HG03064 (cell line): ENCODE data around the gene DUSP22.
"Not testable (repeated sequence)": the region's sequence is repeated elsewhere in the genome, so short reads cannot be mapped to it uniquely, and the experiment has no call there.

ENCODE experiments used
- ATAC-seq: cut with Tn5 transposase; IDR thresholded peaks from one replicate; pipeline ENCODE4 v1.9.1; 2021; ENCODE audit warnings: low read depth; ENCODE audit not compliant: unreplicated experiment

DUSP22 gene

DNA sequence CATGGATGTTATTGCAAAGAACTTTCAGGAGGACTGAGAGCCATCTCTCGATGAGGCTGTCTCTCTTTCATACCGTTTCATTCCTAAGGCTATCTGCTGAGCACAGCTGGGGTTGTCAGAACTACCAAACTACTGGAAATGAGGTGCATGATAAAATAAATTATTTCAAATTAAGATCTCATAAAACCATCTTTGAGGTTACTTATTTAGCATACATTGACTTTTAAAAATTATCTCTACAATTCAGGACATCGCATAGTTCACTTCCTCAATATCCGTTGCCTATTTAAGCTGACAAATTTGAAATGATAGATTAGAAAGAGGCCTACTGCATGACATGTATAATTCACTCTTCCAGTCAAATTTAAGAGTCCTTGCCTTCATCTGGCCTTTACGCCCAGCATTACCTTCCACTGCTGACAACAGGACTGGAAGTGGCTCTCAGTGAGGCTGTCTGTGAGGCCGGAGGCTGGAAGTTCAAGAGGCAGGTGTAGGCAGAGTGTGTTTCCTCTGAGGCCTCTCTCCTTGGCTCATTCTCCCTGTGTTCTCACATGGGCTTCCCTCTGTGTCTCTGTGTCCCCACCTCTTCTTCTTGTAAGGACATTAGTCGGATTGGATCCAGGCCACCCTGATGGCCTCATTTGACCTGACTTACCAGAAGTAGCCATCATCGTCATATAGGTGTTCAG, 12.8 kb upstream of the DUSP22 start:
- ATAC-seq = no peak

DNA sequence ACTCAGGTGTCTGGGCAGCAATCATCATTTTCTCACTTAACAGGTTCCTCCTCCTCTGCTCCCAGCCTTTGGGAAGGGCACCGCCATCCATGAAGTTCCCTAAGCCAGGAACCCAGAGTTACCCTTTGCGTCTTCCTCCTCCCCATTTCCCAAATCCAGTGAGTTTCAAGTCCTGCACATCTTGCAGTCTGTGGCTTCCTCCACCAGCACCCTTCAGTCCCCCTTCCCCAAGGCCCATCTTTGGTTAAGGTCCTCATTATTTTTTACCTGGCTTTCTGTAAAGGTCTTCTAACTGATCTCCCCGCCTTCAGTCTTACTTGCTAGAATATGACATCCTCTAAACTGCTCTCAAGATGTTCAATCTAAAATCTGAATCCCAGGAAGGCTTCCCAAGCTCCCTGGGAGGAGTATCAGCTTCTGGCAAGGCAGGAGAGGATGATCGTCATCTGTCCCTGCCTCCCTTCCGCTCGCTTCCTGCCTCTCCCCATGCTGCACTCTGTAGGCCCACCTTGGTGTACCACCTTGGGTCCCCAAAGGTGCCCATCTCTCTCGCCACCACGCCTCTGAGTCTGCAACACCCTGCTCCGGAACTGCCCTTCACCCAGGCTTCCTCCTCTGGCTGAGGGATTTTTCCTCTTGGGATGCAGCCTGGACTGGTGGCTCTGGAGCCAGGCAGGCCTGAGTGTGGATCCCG, 11.4 kb upstream of the DUSP22 start:
- ATAC-seq = no peak

DNA sequence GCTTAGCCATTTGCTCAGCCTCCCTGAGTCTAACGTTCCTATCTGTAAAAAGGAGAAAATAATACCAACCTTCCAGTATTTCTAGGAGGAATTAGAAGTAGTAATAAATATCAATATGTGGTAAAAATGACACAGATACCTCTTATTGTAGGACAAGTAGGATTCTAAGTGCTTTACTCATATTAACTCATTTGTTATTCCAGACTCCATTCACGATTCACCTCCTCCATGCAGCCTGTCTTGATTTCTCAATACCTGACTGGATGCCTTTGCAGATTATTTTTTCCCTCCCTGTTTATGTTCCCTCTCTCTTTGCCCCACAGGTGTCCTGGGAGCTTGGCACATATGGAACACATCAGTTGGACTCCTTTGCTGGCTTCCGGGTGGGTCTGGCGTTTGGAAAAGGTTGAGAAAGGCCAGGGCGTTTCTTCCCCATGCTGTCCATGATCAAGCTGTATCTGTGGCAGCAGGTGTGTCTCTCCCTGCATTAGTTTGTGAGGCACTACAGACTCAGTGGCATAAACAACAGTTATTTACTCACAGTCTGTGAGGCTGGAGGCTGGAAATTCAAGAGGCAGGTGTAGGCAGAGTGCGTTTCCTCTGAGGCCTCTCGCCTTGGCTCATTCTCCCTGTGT, 10.7 kb upstream of the DUSP22 start:
- no peak for ATAC-seq

DNA sequence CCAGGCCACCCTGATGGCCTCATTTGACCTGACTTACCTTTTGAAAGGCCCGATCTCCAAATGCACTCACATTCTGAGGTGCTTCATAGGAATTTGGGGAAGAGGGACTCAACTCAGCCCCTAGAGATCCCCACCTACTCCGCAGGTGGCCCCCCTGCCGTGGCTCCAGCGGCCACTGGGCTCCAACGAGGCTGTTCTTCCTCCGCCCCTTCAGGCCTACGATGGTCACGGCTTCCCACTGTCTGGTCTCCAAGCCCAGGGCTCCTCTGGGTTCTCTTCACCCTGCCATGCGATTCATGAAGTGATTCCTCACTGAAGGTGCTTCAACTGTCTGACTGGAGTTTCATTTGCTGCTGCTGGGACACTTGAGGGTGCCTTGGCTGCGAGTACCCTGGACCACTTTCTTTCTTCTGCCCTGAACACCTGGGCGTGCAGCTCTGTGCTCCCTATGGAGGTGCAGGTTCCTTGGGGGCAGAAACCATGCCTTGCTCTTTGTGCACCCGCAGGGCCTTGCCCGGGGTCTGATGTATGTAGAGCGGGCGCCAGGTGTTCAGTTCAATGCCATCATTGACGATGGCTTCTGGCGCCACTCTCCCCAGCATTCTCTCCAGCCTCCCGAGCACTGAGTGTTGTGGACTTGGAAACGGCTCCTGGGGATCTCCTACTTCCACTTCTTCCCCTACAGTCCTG, 10.0 kb upstream of the DUSP22 start:
- no peak for ATAC-seq

DNA sequence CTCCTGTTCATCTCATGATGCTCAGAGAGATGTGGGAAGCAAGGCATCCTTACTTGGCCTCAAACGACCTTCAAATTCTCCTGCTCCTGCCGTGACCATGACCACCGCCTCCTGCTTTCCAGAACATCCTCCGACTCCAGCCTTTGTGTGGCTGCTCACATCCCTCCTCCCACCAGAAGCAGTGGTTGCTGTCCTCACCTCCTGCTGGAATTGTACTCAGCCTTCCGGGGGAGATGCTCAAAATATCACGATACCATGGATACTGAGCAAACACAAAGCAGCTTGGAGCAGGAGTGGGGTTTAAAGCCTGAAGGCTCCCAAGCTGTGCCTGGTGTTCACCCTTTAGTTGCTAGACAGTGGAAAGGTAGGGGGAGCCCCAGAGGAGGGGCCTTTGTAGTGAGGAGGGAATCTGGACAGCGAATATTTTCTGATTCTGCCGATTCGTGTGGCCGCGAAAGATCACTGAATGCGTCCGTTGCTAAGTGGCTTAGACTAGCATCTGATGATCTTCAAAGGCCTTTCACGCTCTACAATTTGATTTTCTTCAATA, 9.3 kb upstream of the DUSP22 start:
- ATAC-seq = no peak

DNA sequence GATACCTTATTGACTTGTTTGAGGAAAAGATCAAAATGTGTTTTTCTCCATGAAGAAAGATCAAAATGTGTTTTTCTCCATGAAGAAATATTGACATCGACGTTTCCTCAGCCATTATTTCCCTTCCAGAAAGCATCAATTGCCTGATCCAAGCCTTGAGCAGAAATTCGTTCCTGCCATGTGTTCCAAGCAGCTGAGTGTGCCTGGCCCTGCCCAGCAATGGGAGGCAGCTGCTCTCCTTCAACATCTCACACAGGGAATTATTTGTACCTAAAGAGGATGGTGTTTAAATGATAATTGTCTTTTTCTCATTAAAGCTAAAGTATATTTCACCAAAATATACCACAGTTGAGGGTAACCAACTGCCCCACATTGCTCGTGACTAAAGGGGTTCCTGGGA, 7.8 kb upstream of the DUSP22 start:
- ATAC-seq = no peak

DNA sequence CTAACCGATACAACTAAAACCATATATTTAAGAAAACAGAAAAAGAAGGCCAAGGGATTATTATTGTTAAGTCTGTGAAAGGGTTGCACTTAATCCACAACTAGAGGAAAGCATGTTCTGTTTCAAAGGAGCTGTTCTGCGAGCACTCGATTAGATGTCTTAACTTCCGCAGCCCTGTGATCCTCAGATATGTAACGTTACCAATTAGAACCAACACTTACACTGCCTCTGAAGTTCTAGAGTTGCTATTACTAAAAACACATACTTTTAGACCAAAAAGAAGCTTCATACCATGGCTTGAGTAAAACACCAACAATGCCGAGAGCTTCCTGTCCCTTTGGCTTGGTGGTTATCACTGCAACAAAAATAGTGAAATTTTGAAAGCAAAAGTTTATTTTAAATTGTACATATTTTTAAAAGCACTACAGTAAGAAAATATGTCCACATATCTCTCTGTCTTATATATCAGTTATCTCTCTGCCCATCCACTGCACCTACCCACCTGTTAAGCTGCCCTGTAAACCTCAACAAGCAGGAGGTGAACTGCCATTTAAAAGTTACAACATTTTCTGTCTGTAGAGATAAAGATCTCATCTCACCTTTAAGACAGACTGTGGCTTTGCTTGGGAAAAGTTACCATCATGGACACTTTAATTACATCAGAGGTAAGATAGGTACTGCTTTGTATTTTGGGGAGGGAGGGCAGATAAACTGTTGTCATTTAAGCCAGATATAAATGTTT, 7.1 kb upstream of the DUSP22 start:
- ATAC-seq = no peak

DNA sequence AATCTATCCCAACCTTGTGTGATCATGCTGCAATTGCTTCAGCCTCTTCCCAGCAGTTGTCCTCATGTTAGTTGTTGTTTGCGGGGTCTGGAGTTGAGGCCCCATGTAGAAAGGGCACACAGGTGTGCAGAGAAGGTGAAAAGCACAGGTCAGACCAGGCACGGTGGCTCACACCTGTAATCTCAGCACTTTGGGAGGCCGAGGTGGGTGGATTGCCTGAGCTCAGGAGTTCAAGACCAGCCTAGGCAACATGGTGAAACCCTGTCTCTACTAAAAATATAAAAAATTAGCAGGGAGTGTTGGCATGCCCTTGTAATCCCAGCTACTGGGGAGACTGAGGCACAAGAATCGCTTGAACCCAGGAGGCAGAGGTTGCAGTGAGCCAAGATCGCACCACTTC, 6.4 kb upstream of the DUSP22 start:
- ATAC-seq = not testable (repeated sequence)

DNA sequence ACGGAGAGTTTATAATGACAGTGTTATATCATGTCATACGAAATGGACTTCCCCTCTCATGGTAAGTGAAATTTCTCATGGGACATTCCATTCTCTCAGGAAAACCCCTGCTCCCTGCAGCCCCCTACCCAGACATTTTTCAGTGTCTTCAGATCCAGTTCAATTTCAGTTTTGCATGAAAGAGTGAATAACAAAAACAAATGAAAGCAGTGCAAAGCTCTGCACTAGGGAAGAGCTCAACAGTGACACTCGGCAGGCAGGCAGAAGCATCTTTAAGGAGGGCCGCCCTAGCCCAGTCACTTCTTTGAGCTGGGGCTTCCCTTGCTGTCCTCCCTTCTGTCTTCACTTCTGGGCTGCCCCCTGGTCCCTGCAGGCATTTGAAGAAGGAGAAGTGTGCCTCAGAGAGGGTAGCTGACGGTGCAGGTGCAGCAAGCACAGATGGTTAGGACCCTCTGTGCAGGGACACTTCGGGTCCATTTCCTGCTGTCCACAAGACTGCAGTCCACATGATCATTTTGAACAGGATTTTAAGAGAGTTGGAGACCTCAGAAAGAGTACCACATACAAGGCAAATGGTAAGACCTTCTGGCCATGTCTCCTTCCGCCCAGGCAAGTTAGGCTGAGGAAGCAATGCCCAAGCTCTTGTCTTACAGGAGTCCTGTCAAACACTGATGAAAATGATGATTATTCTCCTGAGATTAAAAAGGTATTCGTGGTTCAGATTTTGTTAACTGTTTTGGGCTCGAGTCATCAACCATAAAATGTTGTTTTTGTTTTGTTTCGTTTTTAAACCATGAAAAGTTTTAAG, 5.4 kb upstream of the DUSP22 start:
- no peak for ATAC-seq

DNA sequence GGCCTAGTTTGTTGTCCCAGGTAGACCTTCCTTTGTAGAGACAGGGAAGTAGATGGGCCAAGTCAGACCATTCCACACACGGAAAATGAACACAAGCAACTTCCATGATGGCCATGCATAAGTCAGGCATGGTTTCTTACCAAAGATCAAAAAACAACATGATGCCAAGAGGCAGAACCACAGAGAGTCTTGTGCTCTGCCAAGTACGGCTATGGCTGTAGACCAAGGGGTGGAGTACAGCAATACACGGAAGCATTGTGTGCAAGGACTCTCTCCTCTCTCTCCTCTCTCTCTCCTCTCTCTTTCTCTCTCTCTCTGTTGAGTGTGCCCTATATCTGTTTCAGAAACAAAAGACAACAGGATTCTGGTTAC, 4.8 kb upstream of the DUSP22 start:
- no peak for ATAC-seq

DNA sequence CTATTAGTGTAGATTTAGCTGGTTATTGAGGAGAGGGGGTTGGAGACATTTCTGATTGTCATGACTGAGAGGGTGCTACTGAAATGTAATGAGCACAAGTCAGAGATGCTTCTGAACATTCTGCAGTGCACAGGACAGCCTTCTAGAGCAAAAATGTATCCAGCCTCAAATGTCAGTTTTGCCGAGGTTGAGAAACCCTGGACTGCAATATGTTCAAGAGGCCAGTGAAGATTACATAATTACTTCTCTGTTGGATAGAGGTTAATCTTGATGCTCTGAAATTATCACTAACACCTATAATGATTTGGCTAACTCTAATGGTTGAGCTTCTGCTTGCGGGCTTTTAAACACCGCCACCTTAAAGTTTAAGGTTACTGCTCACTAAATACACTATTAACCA, 3.4 kb upstream of the DUSP22 start:
- ATAC-seq = no peak

DNA sequence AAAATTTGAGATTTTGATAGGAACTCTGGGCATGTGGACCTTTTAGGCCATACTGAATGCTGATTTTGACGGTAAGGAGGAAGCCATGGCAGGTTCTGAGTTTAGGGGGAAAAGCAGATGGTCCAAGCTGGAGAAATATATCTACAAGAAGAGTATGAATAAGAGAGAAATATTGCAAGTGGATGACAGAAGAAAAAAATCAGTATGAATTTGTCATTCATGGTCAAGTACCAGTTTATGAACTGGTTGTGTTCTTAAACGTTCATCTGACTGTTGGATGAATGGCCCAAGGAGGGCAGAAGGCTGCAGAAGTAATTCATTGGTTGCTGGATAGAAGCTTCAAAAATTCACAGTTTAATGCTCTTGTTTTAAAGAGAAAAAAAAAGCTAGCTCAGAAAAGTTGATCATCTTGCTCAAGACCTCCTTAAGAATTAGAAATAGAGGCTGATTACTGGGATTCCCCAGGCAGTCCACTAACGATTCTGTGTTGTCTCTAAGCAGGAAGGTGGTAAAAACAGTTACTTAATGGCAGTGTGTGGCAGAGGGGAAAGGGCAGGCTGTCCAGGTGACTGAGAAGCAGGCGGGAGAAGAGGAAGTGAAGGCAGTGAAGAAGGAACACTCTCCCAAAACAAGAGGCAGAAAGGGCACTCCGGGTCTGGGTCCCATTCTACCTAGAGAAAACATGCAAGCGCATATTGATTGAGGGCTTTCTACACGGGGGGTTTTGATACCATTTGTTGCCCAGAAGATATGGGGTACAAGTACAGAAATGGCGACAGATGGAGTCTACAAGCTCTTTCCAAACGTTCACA, 2.0 kb upstream of the DUSP22 start:
- no peak for ATAC-seq

DNA sequence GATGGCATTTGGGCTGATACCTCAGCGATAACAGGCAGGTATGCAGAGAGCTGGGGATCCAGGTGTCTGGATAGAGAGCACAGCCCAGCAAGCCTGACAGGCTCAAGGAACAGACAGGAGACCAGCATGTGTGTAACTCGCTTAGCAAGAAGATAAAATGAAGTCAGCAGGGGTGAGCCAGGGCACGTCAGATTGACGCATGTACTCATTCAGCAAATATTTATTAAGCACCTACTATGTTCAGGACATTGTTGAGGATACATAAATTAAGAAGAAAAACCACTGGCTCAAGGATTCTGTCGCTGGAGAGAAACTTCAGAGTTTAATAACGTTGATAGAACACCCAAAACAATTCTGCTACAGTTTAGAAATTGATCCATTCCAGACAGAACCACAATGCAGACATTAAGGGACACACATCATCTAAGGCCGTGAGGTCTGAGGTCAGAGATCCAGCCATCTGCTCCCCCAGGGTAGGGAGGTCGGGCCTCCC, 1.0 kb upstream of the DUSP22 start:
- no peak for ATAC-seq

DNA sequence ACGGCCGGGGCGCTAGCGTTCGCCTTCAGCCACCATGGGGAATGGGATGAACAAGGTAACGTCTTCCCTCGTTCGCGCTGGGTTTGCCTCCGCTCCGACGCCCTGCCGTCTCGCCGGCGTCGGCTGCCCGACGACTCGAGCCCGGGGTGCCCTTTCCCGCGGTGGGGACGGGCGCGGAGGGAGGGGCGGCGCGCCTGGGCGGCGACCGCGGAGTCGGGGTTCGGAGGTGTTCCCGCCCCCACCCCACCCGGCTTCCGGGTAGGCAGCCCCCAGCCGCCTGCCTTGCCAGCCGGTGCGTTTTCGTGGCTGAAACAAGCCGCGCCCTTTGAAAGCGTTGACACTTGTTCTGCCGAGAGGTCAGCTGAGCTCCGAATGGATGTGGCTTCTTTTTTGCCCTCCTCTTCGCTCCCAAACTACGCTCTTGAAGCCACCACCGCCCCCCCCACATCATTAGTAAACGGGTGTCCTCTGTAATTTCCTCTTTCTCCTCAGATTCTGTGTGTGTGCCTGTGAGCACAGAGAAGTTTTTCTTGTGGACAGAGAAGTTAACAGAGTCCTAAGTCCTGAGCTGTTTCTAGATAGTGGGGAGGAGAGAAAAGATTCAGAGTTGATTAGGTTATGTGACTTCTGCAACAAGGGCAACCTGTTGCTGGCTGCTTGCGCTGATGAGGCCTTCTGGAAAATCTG, 362 bp downstream of the DUSP22 start:
- ATAC-seq = peak; percentile 19

DNA sequence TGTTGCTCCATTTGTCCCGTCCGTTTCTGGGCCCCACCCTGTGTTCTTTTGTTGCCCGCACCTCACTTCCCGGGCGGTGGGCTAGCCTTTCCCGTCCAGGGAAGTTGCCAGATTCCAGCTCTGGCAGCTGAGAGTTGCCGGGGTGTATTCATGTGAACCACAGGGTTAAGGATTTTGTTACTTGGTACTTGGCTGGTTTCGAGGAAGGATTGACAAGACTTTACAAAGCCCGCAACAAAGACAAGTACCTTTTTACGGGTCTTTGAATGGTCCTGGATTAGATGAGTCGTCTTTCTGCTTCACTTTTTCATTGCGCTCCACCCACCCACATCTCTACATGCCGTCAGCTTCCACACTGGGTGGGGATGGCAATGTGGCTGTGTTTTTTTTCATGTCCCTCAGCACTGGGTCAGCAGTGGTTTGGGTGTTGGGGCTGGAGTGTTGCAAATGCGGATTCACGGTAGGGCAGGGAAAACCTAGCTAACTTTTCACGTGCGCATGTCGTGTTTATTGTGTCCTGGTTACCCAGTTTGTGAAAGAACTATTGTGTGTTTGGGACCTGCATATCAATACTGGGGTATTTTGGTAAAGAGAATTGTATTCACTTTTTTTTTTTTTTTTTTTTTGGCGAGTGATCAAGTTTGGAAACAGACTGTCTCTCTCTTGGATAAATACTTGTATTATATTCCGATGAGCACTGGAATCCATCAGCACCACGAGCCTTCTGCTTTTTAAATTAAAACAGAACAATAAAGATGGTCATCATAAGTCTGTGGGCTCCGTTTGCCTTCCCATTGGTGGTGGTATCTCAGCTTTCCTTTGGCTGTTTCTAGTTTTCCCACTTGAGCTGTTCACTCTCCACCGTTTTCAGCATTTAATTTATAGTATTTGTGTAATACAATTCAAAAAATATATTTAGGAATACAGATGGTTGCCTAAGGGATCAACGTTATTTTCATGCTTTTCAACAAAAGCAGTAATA, 1.2 kb downstream of the DUSP22 start:
- ATAC-seq = no peak

DNA sequence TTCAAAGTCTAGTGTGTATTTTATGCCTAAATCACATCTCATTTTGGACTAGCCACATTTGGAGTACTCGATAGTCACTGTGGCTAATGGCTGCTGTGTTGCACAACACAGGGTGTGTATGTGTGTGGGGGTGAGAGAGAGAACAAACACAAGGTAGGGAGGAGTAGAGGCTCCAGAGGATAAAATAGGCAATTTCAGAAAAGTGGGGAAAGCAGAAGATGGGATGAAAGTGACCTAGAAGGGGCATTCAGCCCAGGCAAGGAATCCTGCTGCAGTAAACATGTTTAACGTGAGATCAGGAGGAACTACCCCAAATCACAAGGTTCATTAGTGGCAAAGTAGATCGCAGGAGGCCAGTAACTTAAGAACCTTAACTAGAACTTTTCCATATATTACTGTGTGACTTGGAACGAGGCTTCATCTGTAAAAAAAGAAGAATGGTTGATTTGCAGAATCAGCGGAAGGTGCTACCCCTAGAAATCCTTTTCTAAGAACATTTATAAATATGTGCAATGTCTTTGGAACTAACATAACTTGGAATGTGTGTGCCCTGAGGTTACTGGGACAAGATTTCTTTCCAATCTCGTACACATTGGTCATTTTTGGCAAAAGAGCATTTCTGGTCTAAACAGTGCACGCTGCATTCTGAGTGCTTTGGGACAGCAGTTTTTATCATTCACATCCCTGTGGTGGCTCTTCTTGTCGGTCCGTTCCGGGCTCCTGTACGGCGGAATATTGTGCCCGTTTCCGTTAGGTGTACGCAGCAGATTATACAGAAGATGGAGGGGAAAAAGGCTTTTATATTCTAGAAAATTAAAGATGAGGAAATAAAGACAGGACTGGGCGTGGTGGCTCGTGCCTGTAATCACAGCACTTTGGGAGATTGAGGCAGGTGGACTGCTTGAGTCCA, 2.6 kb downstream of the DUSP22 start:
- ATAC-seq = no peak
